GM18511 (cell line): ENCODE data around the gene HSD3B7.
A peak's percentile ranks its signal among the peaks of the same experiment; 100 is the strongest.
"Not testable (repeated sequence)": the region's sequence is repeated elsewhere in the genome, so short reads cannot be mapped to it uniquely, and the experiment has no call there.

Source experiments
- ATAC-seq: cut with Tn5 transposase; IDR thresholded peaks from one replicate; pipeline ENCODE4 v1.9.1; 2021; ENCODE audit warnings: mild to moderate bottlenecking, moderate library complexity; ENCODE audit not compliant: unreplicated experiment

HSD3B7 gene

DNA sequence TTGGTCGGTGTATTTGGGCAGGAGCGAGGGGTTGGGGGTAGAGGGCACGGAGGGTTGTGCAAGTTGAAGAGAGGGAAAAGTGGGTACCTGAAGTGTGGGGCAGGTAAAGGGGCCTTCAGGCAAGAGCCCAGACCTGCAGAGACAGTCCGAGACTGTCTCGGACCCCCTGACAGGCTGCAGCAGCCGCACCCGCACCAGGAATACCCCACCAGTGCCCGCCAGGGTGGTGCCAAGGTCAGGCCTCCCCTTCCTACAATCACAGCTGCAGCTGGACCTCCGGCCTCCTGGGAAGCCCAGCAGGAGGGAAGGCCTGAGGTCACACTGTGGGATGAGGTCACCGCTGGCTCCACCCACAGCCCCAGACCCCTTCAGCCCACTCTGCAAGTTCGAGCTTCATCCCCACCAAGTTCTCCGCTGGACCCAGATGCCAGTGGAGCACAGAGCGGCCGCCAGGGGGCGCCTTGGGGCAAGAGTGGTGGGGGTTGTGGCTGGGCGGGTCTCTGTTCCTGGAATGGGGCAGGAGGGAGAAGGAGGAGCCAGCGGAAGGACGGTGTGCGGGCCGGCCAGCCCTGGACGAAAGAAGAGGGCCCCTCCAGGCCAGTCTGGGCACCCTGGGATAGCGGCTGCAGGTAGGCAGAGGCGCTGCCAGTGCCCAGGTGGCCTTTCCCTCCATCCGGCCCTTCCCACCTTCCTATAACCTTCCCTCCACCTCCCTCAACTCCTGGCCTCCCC lies at the start of gene HSD3B7:
HSD3B7 (plus strand) TSS at position 539 of the 732 bp plus-strand sequence. CDS start 452 bp downstream, outside the sequence.
- ATAC-seq, result peak; percentile 66

GRCh38 chr16:30937692-30938091 lies 47.3 kb upstream of the HSD3B7 start:
- ATAC-seq, result no peak

DNA sequence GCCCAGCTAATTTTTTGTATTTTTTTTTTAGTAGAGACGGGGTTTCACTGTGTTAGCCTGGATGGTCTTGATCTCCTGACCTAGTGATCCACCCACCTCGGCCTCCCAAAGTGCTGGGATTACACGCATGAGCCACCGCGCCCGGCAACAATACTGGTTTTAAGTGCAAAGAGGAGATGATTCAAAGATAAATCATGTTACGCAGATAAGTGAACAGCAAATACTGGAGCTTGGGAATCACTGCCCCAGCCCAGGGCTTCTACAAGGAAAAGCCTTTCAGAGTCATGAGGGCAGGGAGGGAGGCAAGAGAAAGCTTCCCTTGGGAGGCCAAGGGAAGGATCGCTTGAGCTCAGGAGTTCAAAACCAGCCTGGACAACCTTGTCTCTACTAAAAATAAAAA lies 45.4 kb upstream of the HSD3B7 start:
- not testable (repeated sequence) for ATAC-seq

GRCh38 chr16:30941600-30942425 lies 43.2 kb upstream of the HSD3B7 start:
- peak; percentile 96 for ATAC-seq

DNA sequence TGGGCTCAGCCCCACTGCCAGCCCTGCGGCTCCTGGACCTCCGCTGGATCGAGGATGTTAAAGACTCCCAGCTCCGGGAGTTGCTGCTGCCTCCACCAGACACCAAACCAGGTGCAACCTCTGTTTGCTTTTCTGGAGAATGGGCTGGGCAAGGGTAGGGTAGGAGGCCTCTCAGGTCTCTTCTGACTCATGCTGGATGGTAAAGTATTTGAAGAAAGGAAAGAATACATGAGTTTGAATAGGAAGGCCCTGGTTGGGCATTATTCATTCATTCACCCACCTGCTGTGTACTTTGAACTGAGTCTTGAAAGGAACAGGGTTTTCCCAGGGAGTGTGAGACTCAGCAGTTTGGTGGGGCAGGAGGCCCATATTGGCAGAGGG lies 42.6 kb upstream of the HSD3B7 start:
- ATAC-seq, result no peak

GRCh38 chr16:30944352-30944751 lies 40.7 kb upstream of the HSD3B7 start:
- no peak for ATAC-seq

GRCh38 chr16:30946671-30947540 lies 38.1 kb upstream of the HSD3B7 start:
- no peak for ATAC-seq

GRCh38 chr16:30947541-30947858 lies 37.5 kb upstream of the HSD3B7 start:
- no peak for ATAC-seq

DNA sequence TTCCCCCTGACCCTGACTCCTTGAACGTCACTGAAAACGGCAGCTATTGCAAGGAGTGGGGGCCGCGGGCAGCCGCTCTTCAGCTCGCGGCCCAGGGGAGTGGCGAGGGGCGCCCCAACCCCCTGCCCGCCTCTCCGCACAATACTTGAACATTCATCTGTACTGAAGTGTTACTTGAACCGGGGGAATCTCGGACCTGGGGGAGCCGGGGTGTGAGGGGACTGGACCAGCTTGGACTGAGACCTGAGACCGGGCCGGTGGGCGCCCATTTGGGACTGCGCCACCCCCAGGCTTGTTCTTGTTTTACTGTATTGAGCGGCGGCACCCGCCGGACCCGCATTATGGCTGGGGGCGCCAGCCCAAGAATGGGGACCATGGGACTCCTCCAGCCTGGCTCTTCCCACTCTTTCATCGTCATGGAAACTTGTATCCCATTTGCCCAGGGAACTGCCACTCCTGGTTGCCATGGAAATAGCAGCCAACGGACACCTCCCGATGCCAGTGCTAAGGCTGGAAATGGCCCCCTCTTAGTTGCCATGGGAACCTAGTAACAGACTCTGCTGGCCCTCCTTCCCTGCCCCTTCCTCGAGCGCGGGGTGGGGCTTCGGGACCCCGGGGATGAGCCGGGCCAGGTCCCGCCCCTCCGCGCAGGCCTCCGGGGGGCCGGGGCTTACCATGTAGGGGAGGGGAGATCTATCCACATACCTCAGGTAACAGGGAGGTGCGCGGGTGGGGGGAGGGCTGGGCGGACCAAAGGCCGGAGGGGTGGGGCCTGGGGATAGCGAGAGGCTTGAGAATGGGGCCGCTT lies 36.9 kb upstream of the HSD3B7 start:
- ATAC-seq, result peak; percentile 12

- peak; percentile 62 for ATAC-seq
These were observed 36.0 kb upstream of the HSD3B7 start, which contains the start of gene ORAI3 for GRCh38 chr16:30948667-30949649. Gene ORAI3, plus strand, starts transcription at chr16:30949068. Its CDS starts 222 bp downstream, at chr16:30949290.

- ATAC-seq, result peak; percentile 66
These were observed 35.1 kb upstream of the HSD3B7 start for GRCh38 chr16:30949650-30950515.

GRCh38 chr16:30950516-30951065 lies 34.4 kb upstream of the HSD3B7 start:
- ATAC-seq, result no peak

DNA sequence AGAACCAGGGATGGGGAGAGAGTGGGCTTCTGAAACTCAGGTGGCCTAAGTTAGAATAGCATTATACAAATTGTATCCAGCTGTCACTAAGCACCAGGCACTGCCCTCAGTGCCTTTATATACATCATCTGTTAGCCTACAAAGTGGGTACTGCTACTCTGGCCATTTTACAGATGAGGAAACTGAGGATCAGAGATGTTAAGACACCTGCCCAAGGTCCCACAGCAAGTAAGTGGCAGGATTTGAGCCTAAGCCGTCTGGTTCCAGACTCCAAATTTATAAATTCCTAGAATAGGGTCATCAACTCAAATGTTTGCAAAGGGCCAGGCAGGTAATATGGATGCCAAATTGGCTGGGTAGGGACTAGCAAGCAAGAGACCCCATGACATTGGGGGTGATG lies 33.8 kb upstream of the HSD3B7 start:
- ATAC-seq, result no peak

- ATAC-seq, result no peak
These were observed 33.3 kb upstream of the HSD3B7 start for GRCh38 chr16:30951750-30952149.

DNA sequence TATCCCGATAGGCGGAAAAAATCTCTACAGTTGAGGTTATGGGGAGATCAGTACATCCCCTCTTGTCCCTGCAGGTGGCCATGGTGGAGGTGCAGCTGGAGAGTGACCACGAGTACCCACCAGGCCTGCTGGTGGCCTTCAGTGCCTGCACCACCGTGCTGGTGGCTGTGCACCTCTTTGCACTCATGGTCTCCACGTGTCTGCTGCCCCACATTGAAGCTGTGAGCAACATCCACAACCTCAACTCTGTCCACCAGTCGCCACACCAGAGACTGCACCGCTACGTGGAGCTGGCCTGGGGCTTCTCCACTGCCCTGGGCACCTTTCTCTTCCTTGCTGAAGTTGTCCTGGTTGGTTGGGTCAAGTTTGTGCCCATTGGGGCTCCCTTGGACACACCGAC lies 31.9 kb upstream of the HSD3B7 start:
- no peak for ATAC-seq

DNA sequence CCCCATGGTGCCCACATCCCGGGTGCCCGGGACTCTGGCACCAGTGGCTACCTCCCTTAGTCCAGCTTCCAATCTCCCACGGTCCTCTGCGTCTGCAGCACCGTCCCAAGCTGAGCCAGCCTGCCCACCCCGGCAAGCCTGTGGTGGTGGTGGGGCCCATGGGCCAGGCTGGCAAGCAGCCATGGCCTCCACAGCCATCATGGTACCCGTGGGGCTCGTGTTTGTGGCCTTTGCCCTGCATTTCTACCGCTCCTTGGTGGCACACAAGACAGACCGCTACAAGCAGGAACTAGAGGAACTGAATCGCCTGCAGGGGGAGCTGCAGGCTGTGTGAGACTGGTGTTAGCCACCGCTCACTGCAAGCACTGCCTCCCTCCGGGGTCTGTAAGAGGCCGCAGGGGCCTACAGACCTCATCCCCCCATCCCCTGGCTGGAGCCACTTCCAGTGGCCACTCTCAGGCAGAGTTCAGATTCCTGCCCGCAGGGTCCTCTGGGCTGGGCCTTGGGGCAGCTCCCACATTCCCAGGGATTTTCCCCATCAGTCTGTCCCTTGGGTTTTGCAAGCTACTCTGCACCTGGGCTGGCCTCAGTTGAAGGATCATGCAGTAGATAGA lies 31.4 kb upstream of the HSD3B7 start:
- ATAC-seq, result no peak

- no peak for ATAC-seq
These were observed 30.0 kb upstream of the HSD3B7 start for GRCh38 chr16:30954993-30955392.
